NCI-H510A treated with DMSO at 0.1 percent for 48 hours (cell line): ENCODE data around the gene COL25A1.
A peak's percentile ranks its signal among the peaks of the same experiment; 100 is the strongest.

Experiments used
- DNase-seq: peaks from one replicate; lab custom pipeline; 2025; lab: John Stamatoyannopoulos, UW

Gene COL25A1

GRCh38 chr4:108852691-108853090 is 449.8 kb downstream of the COL25A1 start:
- DNase-seq: no peak

GRCh38 chr4:108851366-108851765 is 451.1 kb downstream of the COL25A1 start:
- no peak for DNase-seq

GRCh38 chr4:108850219-108850649 is 452.2 kb downstream of the COL25A1 start:
- no peak for DNase-seq

- DNase-seq: no peak
These were observed 452.8 kb downstream of the COL25A1 start for GRCh38 chr4:108849611-108850168.

- no peak for DNase-seq
These were observed 455.9 kb downstream of the COL25A1 start for GRCh38 chr4:108846568-108846967.

GRCh38 chr4:108840426-108840975 is 462.0 kb downstream of the COL25A1 start:
- DNase-seq: no peak

- no peak for DNase-seq
These were observed 463.1 kb downstream of the COL25A1 start for GRCh38 chr4:108839333-108839732.

GRCh38 chr4:108838451-108838850 is 464.0 kb downstream of the COL25A1 start:
- DNase-seq: no peak

GRCh38 chr4:108834835-108835384 is 467.5 kb downstream of the COL25A1 start:
- peak; percentile 30 for DNase-seq

- no peak for DNase-seq
These were observed 468.2 kb downstream of the COL25A1 start for GRCh38 chr4:108834166-108834834.

- no peak for DNase-seq
These were observed 469.4 kb downstream of the COL25A1 start for GRCh38 chr4:108833046-108833445.

GRCh38 chr4:108831886-108832285 is 470.6 kb downstream of the COL25A1 start:
- no peak for DNase-seq

- no peak for DNase-seq
These were observed 471.2 kb downstream of the COL25A1 start for GRCh38 chr4:108831291-108831690.

GRCh38 chr4:108830509-108831244 is 471.8 kb downstream of the COL25A1 start:
- peak; percentile 83 for DNase-seq

- no peak for DNase-seq
These were observed 472.4 kb downstream of the COL25A1 start for GRCh38 chr4:108829966-108830492.

- peak; percentile 9 for DNase-seq
These were observed 473.8 kb downstream of the COL25A1 start for GRCh38 chr4:108828620-108829019.

- no peak for DNase-seq
These were observed 476.7 kb downstream of the COL25A1 start for GRCh38 chr4:108825737-108826136.

GRCh38 chr4:108821351-108821930 is 481.0 kb downstream of the COL25A1 start:
- DNase-seq: no peak

GRCh38 chr4:108820492-108821350 is 481.7 kb downstream of the COL25A1 start:
- no peak for DNase-seq

GRCh38 chr4:108814326-108814725 is 488.1 kb downstream of the COL25A1 start:
- DNase-seq: no peak

- DNase-seq: no peak
These were observed 489.2 kb downstream of the COL25A1 start for GRCh38 chr4:108813261-108813660.
